Gastroesophageal sphincter (tissue), 3 donors: ENCODE results near the gene IFT81.

Source experiments
- EP300 ChIP-seq: sonication (generic); formaldehyde crosslinking; IDR thresholded peaks from one replicate; pipeline ENCODE4 v1.6.1; 2017; ENCODE audit warnings: antibody characterized with exemption, mild to moderate bottlenecking
- POLR2A ChIP-seq, 2 donors: fragments of 450-650 bp; IDR thresholded peaks; one replicate each; pipeline ENCODE4 v1.6.1; 2017; ENCODE audit warnings: antibody characterized with exemption in 2 of 2, mild to moderate bottlenecking in 2 of 2, moderate library complexity in 1 of 2
- POLR2AphosphoS5 ChIP-seq: sonication (generic); formaldehyde crosslinking; IDR thresholded peaks from one replicate; pipeline ENCODE4 v1.6.1; 2017; ENCODE audit warnings: antibody characterized with exemption
- TF ChIP-seq, protein P1 (sequence below), 4 experiments: fragments of 200-600 bp in 2 of 4; fragments of 450-650 bp in 2 of 4; sonication (generic) in 1 of 4; IDR thresholded peaks; one replicate each; pipeline ENCODE4 v1.5.1; 2017 to 2019; ENCODE audit warnings: antibody characterized with exemption in 4 of 4, mild to moderate bottlenecking in 2 of 4, moderate library complexity in 2 of 4

DNA sequence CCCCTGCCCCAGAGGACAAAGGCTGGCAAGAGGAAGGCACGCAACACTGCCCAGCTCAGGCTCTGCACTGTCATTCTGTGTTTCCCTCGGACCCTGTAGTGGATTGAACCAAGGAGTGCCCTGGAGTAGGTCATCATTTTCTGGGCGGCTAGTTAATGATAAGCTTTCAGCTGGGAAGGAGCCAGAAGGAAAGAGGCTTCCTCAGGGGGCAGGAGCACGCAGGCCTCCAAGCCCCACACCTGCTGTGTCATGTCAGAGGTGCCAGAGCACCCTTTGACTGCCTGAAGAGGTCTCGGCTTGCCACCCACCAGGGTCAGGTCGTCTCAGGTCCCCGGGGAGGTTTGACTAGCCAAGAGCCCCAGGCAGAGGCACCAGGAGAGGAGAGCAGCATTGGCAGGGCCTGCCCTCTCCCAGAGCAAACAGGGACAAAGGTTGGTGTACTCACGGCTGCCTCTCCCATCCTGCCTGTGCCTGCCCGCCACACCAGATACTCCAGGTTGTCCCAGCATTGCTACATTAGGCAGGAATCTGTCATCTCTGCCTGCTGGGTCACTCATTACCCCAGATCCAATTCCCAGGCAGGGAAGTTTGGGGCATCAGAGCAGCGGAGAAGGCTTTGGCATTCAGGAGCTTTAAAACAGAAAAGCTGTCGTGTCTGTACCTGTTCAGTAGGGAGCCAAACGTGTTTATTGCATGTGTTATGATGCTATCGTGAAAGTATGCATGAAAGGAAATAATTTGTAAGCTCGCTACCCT, 123.4 kb downstream of the IFT81 start:
- TF ChIP-seq, protein P1, sequence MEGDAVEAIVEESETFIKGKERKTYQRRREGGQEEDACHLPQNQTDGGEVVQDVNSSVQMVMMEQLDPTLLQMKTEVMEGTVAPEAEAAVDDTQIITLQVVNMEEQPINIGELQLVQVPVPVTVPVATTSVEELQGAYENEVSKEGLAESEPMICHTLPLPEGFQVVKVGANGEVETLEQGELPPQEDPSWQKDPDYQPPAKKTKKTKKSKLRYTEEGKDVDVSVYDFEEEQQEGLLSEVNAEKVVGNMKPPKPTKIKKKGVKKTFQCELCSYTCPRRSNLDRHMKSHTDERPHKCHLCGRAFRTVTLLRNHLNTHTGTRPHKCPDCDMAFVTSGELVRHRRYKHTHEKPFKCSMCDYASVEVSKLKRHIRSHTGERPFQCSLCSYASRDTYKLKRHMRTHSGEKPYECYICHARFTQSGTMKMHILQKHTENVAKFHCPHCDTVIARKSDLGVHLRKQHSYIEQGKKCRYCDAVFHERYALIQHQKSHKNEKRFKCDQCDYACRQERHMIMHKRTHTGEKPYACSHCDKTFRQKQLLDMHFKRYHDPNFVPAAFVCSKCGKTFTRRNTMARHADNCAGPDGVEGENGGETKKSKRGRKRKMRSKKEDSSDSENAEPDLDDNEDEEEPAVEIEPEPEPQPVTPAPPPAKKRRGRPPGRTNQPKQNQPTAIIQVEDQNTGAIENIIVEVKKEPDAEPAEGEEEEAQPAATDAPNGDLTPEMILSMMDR (IDR thresholded peaks at IDR 0.05) = no peak
- TF ChIP-seq POLR2A (IDR thresholded peaks at IDR 0.05) (no peak), EP300 (no peak), POLR2AphosphoS5 (no peak)
